ENCODE results near the gene PTGS1.

DNA sequence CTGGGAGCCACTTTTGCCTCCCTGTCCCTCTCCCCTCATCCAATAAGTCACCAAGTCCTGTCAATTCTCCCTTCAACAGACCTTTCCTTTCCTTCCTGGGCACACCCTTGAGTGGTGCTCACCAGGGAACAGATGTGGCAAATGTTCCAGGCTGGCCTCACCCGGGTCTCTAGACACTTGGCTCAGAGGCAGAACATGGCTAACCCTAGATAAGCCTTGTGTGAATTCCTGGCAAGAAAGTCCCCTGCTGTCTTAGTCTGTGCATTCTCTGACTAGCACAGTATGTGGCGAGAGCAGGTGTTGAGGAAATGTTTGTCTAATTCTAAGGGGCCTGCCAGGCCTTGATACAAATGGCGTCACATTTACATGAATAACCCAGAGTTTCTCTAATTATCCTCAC lies 41.2 kb upstream of the PTGS1 start:
- no peak for TF ChIP-seq EZH2 (IDR thresholded peaks at IDR 0.05)
- TF ChIP-seq, protein P1, sequence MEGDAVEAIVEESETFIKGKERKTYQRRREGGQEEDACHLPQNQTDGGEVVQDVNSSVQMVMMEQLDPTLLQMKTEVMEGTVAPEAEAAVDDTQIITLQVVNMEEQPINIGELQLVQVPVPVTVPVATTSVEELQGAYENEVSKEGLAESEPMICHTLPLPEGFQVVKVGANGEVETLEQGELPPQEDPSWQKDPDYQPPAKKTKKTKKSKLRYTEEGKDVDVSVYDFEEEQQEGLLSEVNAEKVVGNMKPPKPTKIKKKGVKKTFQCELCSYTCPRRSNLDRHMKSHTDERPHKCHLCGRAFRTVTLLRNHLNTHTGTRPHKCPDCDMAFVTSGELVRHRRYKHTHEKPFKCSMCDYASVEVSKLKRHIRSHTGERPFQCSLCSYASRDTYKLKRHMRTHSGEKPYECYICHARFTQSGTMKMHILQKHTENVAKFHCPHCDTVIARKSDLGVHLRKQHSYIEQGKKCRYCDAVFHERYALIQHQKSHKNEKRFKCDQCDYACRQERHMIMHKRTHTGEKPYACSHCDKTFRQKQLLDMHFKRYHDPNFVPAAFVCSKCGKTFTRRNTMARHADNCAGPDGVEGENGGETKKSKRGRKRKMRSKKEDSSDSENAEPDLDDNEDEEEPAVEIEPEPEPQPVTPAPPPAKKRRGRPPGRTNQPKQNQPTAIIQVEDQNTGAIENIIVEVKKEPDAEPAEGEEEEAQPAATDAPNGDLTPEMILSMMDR (IDR thresholded peaks at IDR 0.05): no peak

All from neural progenitor cell (in vitro differentiated cells).